ENCODE measurements around the gene ECT2.
"Not testable (repeated sequence)": the region's sequence is repeated elsewhere in the genome, so short reads cannot be mapped to it uniquely, and the experiment has no call there.

The ECT2 gene

DNA sequence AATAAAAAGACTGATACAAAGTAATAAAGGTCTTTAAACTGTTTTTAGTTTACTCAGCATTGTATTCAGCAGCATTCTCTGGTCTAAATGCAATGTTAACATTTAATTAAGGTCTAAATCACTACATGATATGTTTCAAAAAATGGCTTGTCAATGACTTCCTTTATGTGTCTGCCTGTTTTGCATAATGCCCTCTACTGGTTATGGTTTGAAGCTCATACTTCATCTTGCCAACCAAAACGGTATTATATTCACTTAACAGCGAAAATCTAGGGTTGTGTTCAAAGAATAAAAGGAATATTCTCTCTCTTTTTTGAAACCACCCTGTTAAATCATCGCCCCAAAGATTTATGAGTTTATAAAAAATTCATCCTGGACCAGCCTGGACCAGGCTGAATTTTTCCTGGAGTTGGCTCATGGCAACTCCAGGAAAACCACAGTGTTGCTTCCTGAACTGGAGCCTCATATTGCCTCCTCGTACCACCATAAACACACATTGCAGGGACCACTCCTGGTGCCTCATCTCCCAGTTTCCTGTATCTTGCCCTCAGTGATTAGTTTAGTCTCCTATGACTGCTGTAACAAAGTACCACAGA, 32.9 kb upstream of the ECT2 start:
- TF ChIP-seq CTCF (IDR thresholded peaks at IDR 0.05; ENCODE audit: borderline replicate concordance, extremely low read depth, low read length, poor library complexity, severe bottlenecking) (peak; percentile 48), EZH2 (IDR thresholded peaks at IDR 0.05; ENCODE audit: borderline replicate concordance, low read depth, low read length, severe bottlenecking) (no peak)
- Histone ChIP-seq H3K4me3 (ENCODE audit: low read depth in 1 of 2, low read length in 2 of 2) (no peak overlapping the region), H3K9ac (ENCODE audit: low read depth, low read length) (no peak overlapping the region), H2AFZ (ENCODE audit: low read depth, low read length) (no peak overlapping the region), H3K9me3 (ENCODE audit: insufficient read depth, low read length, severe bottlenecking) (no peaks in the 10 kb centered on the region), H3K4me2 (ENCODE audit: insufficient read depth, low read length) (no peak overlapping the region), H4K20me1 (ENCODE audit: insufficient read depth, low read length) (no peaks in the 10 kb centered on the region), H3K36me3 (ENCODE audit: insufficient read depth, low read length) (no peaks in the 10 kb centered on the region), H3K4me1 (ENCODE audit: insufficient read depth, low read length) (no peaks in the 10 kb centered on the region), H3K79me2 (ENCODE audit: insufficient read depth, low read length) (no peaks in the 10 kb centered on the region), H3K27me3 (ENCODE audit: insufficient read depth, low read length, poor library complexity) (peaks cover 3% of the 10 kb centered on the region), H3K27ac (ENCODE audit: low read length) (no peak overlapping the region)
- no peak for DNase-seq
- ATAC-seq (ENCODE audit: insufficient read depth, low read depth): peak; percentile 61; the same call in 1 of the 3 replicates

DNA sequence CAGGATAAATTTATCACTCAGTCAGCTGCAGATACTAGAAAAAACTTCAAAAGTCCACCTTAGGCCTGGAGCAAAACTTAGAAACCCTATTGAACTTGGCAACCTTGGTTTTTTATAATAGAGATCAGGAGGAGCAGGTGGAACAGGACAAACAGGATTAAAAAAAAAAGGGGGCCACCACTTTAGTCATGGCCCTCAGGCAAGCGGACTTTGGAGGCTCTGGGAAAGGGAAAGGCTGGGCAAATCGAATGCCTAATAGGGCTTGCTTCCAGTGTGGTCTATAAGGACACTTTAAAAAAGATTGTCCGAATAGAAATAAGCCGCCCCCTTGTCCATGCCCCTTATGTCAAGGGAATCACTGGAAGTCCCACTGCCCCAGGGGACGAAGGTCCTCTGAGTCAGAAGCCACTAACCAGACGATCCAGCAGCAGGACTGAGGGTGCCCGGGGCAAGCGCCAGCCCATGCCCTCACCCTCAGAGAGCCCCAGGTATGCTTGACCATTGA, 27.9 kb upstream of the ECT2 start:
- H3K9me3 ChIP-seq (ENCODE audit: insufficient read depth, low read length, severe bottlenecking); H3K4me2 ChIP-seq (ENCODE audit: insufficient read depth, low read length); ATAC-seq (ENCODE audit: insufficient read depth, low read depth); H2AFZ ChIP-seq (ENCODE audit: low read depth, low read length); H3K4me3 ChIP-seq (ENCODE audit: low read depth in 1 of 2, low read length in 2 of 2); DNase-seq; H4K20me1 ChIP-seq (ENCODE audit: insufficient read depth, low read length); H3K79me2 ChIP-seq (ENCODE audit: insufficient read depth, low read length); H3K27ac ChIP-seq (ENCODE audit: low read length); H3K27me3 ChIP-seq (ENCODE audit: insufficient read depth, low read length, poor library complexity); H3K4me1 ChIP-seq (ENCODE audit: insufficient read depth, low read length); H3K36me3 ChIP-seq (ENCODE audit: insufficient read depth, low read length); H3K9ac ChIP-seq (ENCODE audit: low read depth, low read length): not testable (repeated sequence)

- Histone ChIP-seq H4K20me1 (ENCODE audit: insufficient read depth, low read length) (no peaks in the 10 kb centered on the region), H3K4me3 (ENCODE audit: low read depth in 1 of 2, low read length in 2 of 2) (no peak overlapping the region), H3K4me2 (ENCODE audit: insufficient read depth, low read length) (no peak overlapping the region), H3K9me3 (ENCODE audit: insufficient read depth, low read length, severe bottlenecking) (no peaks in the 10 kb centered on the region), H3K27ac (ENCODE audit: low read length) (no peak overlapping the region), H3K79me2 (ENCODE audit: insufficient read depth, low read length) (no peaks in the 10 kb centered on the region), H3K27me3 (ENCODE audit: insufficient read depth, low read length, poor library complexity) (peaks cover 4% of the 10 kb centered on the region), H2AFZ (ENCODE audit: low read depth, low read length) (no peak overlapping the region), H3K4me1 (ENCODE audit: insufficient read depth, low read length) (no peaks in the 10 kb centered on the region), H3K36me3 (ENCODE audit: insufficient read depth, low read length) (no peaks in the 10 kb centered on the region), H3K9ac (ENCODE audit: low read depth, low read length) (no peak overlapping the region)
- DNase-seq (no peak), ATAC-seq (ENCODE audit: insufficient read depth, low read depth) (no peak)
- TF ChIP-seq EZH2 (IDR thresholded peaks at IDR 0.05; ENCODE audit: borderline replicate concordance, low read depth, low read length, severe bottlenecking) (no peak), CTCF (IDR thresholded peaks at IDR 0.05; ENCODE audit: borderline replicate concordance, extremely low read depth, low read length, poor library complexity, severe bottlenecking) (no peak)
Measured at GRCh38 chr3:172726380-172726779, 24.1 kb upstream of the ECT2 start.

- Histone ChIP-seq H3K36me3 (ENCODE audit: insufficient read depth, low read length) (no peaks in the 10 kb centered on the region), H2AFZ (ENCODE audit: low read depth, low read length) (no peak overlapping the region), H3K4me1 (ENCODE audit: insufficient read depth, low read length) (no peaks in the 10 kb centered on the region), H3K27me3 (ENCODE audit: insufficient read depth, low read length, poor library complexity) (no peaks in the 10 kb centered on the region), H3K79me2 (ENCODE audit: insufficient read depth, low read length) (no peaks in the 10 kb centered on the region), H4K20me1 (ENCODE audit: insufficient read depth, low read length) (no peaks in the 10 kb centered on the region), H3K9me3 (ENCODE audit: insufficient read depth, low read length, severe bottlenecking) (no peaks in the 10 kb centered on the region), H3K4me2 (ENCODE audit: insufficient read depth, low read length) (no peak overlapping the region), H3K9ac (ENCODE audit: low read depth, low read length) (no peak overlapping the region), H3K4me3 (ENCODE audit: low read depth in 1 of 2, low read length in 2 of 2) (no peak overlapping the region), H3K27ac (ENCODE audit: low read length) (no peak overlapping the region)
- DNase-seq (no peak), ATAC-seq (ENCODE audit: insufficient read depth, low read depth) (no peak)
- TF ChIP-seq CTCF (IDR thresholded peaks at IDR 0.05; ENCODE audit: borderline replicate concordance, extremely low read depth, low read length, poor library complexity, severe bottlenecking) (no peak), EZH2 (IDR thresholded peaks at IDR 0.05; ENCODE audit: borderline replicate concordance, low read depth, low read length, severe bottlenecking) (no peak)
Measured at GRCh38 chr3:172735014-172735413, 15.5 kb upstream of the ECT2 start.
